ENCODE results near the gene PTPMT1. TPM values are rescaled to one million over a fixed set of nuclear protein-coding genes. Genes with fewer than 3 reads are reported as not detected.

The PTPMT1 gene
- polyA plus RNA-seq, 2 of the 4 experiments (the other 2 are of a cell fraction) = 63.4 to 69.2 TPM

DNA sequence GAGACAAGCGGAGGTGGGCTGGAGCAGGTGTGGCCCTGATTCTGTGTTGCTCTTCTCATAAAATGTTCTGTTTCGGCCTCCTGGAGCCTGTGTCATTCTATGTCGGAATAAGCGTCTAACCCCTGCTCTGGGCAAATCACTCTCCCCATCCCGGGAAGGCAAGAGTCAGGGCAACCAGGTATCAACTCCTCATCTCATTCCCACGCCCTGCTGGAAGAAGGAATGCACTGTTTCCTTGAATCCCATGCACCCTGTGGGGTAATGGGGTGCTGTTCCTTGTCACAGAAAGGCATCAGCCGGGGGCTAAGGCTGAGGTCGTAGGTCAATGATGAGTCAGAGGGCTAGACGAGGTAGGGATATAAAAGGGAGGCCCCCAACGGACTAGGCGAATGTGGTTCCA is 23.7 kb downstream of the PTPMT1 start:
- ChIA-PET POLR2A (no interaction called here), CTCF (interaction anchor here (1.4 kb wide), 1 partner anchor 10 kb away, joined by 4 read pairs; the partner anchor contains the start of genes KBTBD4 and NDUFS3)
- Histone ChIP-seq H3K27ac (no peak overlapping the region), H3K4me2 (no peak overlapping the region), H3K9me3 (no peaks in the 10 kb centered on the region), H3K4me3 (no peak overlapping the region), H3K4me1 (peaks cover 8% of the 10 kb centered on the region; the same call in 1 of the 3 replicates)
- 70% methylated on average over 11 of the region's 11 CpGs for WGBS (ENCODE audit: missing lambda C conversion rate)
- DNase-seq (ENCODE audit: low read depth in 1 of 2, low spot score in 1 of 2) (no peak), ATAC-seq (no peak), FAIRE-seq (no peak)
- no peak for TF ChIP-seq FOSB (CRISPR knock-in tag; IDR thresholded peaks at IDR 0.05)
- no peak for TF ChIP-seq HOXA7 (CRISPR knock-in tag; IDR thresholded peaks at IDR 0.05)
- TF ChIP-seq KDM5A (IDR thresholded peaks at IDR 0.05) = no peak
- TF ChIP-seq, protein P1, sequence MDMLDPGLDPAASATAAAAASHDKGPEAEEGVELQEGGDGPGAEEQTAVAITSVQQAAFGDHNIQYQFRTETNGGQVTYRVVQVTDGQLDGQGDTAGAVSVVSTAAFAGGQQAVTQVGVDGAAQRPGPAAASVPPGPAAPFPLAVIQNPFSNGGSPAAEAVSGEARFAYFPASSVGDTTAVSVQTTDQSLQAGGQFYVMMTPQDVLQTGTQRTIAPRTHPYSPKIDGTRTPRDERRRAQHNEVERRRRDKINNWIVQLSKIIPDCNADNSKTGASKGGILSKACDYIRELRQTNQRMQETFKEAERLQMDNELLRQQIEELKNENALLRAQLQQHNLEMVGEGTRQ (IDR thresholded peaks at IDR 0.05) = no peak
- TF ChIP-seq RCOR1 (IDR thresholded peaks at IDR 0.05; ENCODE audit: low read depth, low read length) = no peak
- TF ChIP-seq ZC3H11A (IDR thresholded peaks at IDR 0.05) = no peak
- no peak for TF ChIP-seq KDM1A (IDR thresholded peaks at IDR 0.05; ENCODE audit: low read depth)
- TF ChIP-seq RFX5 (IDR thresholded peaks at IDR 0.05) = no peak
- no peak for TF ChIP-seq PBX3 (IDR thresholded peaks at IDR 0.05)
- TF ChIP-seq MAZ (IDR thresholded peaks at IDR 0.05; ENCODE audit: borderline replicate concordance, low read depth, low read length) = no peak
- TF ChIP-seq ESRRA (IDR thresholded peaks at IDR 0.05; ENCODE audit: borderline replicate concordance, low read length) = no peak
- TF ChIP-seq GATA3 (IDR thresholded peaks at IDR 0.05; ENCODE audit: borderline replicate concordance) = no peak
- TF ChIP-seq ZFP36 (IDR thresholded peaks at IDR 0.05; ENCODE audit: borderline replicate concordance, partially characterized antibody) = no peak
- no peak for TF ChIP-seq NPAS2 (CRISPR knock-in tag; IDR thresholded peaks at IDR 0.05; ENCODE audit: borderline replicate concordance)
- no peak for TF ChIP-seq PHF8 (IDR thresholded peaks at IDR 0.05; ENCODE audit: borderline replicate concordance, low read depth)
- no peak for TF ChIP-seq TP53 (CRISPR knock-in tag; IDR thresholded peaks at IDR 0.05)
- no peak for TF ChIP-seq CTCF (IDR thresholded peaks at IDR 0.05)
- TF ChIP-seq POLR2AphosphoS2 (conservative IDR thresholded peaks at IDR 0.05; ENCODE audit: low read length) = no peak

GRCh38 chr11:47589584-47589976 is 24.2 kb downstream of the PTPMT1 start:
- FAIRE-seq = no peak
- no peaks in the 10 kb centered on the region for H3K9me3 ChIP-seq
- H3K4me3 ChIP-seq = no peak overlapping the region
- no peak for DNase-seq (ENCODE audit: low read depth in 1 of 2, low spot score in 1 of 2)
- TF ChIP-seq ATOH8 (CRISPR knock-in tag; IDR thresholded peaks at IDR 0.05; ENCODE audit: low read depth) (no peak), CHD4 (IDR thresholded peaks at IDR 0.05; ENCODE audit: borderline replicate concordance) (no peak), RARB (CRISPR knock-in tag; IDR thresholded peaks at IDR 0.05) (no peak), EP300 (IDR thresholded peaks at IDR 0.05) (no peak), ZC3H11A (IDR thresholded peaks at IDR 0.05) (no peak), EHMT2 (IDR thresholded peaks at IDR 0.05; ENCODE audit: low read depth) (no peak), SREBF2 (IDR thresholded peaks at IDR 0.05) (no peak), TP53 (CRISPR knock-in tag; IDR thresholded peaks at IDR 0.05) (no peak), HDAC2 (IDR thresholded peaks at IDR 0.05) (no peak), POLR2AphosphoS2 (conservative IDR thresholded peaks at IDR 0.05; ENCODE audit: low read length) (no peak), MYC (IDR thresholded peaks at IDR 0.05; ENCODE audit: borderline replicate concordance, low read length) (no peak), HEYL (CRISPR knock-in tag; IDR thresholded peaks at IDR 0.05) (no peak)
- no peak for ATAC-seq
- 96% methylated on average over 35 of the region's 51 CpGs for WGBS (ENCODE audit: missing lambda C conversion rate)
- no peak overlapping the region for H3K27ac ChIP-seq
- peaks cover 8% of the 10 kb centered on the region; the same call in 1 of the 3 replicates for H3K4me1 ChIP-seq
- CTCF ChIA-PET = no interaction called here
- no peak overlapping the region for H3K4me2 ChIP-seq
- POLR2A ChIA-PET = no interaction called here

Data from A549 (cell line).